Muscle layer of colon (tissue), 2 donors: ENCODE results near the gene FBXO42.
"Not testable (repeated sequence)": the region's sequence is repeated elsewhere in the genome, so short reads cannot be mapped to it uniquely, and the experiment has no call there.

Source experiments
- H3K27ac ChIP-seq: one replicate; pipeline ENCODE4 v1.7.0; 2013; ENCODE audit warnings: low read depth, mild to moderate bottlenecking, low read length, moderate library complexity
- H3K27me3 ChIP-seq, 2 donors: one replicate each; pipeline ENCODE4 v1.7.0; 2013; ENCODE audit warnings: low read length in 2 of 2, mild to moderate bottlenecking in 2 of 2; ENCODE audit not compliant: insufficient read depth in 2 of 2, control insufficient read depth in 1 of 2
- H3K36me3 ChIP-seq: one replicate; pipeline ENCODE4 v1.7.0; 2013; ENCODE audit warnings: mild to moderate bottlenecking, low read length; ENCODE audit not compliant: insufficient read depth
- H3K4me1 ChIP-seq: one replicate; pipeline ENCODE4 v1.7.0; 2013; ENCODE audit warnings: mild to moderate bottlenecking, low read length; ENCODE audit not compliant: insufficient read depth
- H3K4me3 ChIP-seq, 2 donors: one replicate each; pipeline ENCODE4 v1.7.0; 2013; ENCODE audit warnings: low read length in 2 of 2, low read depth in 1 of 2, mild to moderate bottlenecking in 1 of 2, moderate library complexity in 1 of 2
- H3K9ac ChIP-seq: one replicate; pipeline ENCODE4 v1.7.0; 2013; ENCODE audit warnings: low read length
- H3K9me3 ChIP-seq: one replicate; pipeline ENCODE4 v1.7.0; 2013; ENCODE audit warnings: mild to moderate bottlenecking, low read length
- donor health status: abdominal sarcoma.
- donor health status: Adenocarcinoma of cecum.

Gene FBXO42

DNA sequence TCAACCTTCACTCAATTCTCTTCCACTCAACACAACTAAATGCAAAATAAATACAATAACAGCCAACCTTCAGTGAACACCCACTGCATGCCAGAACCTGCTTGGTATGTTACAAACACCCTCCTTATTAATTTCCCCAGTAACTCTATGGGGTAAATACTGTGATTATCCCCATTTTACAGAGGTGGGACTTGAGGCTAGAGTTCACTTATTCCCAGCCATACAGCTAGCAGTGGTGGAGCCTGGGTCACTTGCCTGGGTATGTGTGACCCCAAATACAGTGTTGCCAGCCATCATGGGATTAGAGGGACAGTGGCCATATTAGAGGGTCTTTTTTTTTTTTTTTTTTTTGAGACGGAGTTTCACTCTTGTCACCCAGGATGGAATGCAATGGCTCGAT, 116.9 kb downstream of the FBXO42 start:
- H3K27ac ChIP-seq = no peak overlapping the region

GRCh38 chr1:16233431-16233830, 118.8 kb downstream of the FBXO42 start:
- Histone ChIP-seq H3K27ac (no peak overlapping the region), H3K9ac (no peak overlapping the region), H3K4me1 (peaks cover 15% of the 10 kb centered on the region), H3K27me3 (peaks cover 0 to 3% of the 10 kb centered on the region in 2 donors), H3K9me3 (no peaks in the 10 kb centered on the region), H3K36me3 (no peaks in the 10 kb centered on the region), H3K4me3 (no peak overlapping the region)

More for the DNA sequence above, 116.9 kb downstream of the FBXO42 start:
- Histone ChIP-seq H3K9me3 (no peaks in the 10 kb centered on the region), H3K4me3 (no peak overlapping the region), H3K9ac (no peak overlapping the region), H3K36me3 (no peaks in the 10 kb centered on the region), H3K27me3 (no peaks in the 10 kb centered on the region), H3K4me1 (peaks cover 15% of the 10 kb centered on the region)

- H3K9me3 ChIP-seq = no peaks in the 10 kb centered on the region
- no peak overlapping the region for H3K9ac ChIP-seq
- H3K27me3 ChIP-seq = peaks cover 9 to 14% of the 10 kb centered on the region in 2 donors
- no peak overlapping the region for H3K4me3 ChIP-seq
- no peak overlapping the region for H3K27ac ChIP-seq
- peaks cover 9% of the 10 kb centered on the region for H3K4me1 ChIP-seq
- H3K36me3 ChIP-seq = no peaks in the 10 kb centered on the region
These were observed 120.0 kb downstream of the FBXO42 start for GRCh38 chr1:16232316-16232710.

DNA sequence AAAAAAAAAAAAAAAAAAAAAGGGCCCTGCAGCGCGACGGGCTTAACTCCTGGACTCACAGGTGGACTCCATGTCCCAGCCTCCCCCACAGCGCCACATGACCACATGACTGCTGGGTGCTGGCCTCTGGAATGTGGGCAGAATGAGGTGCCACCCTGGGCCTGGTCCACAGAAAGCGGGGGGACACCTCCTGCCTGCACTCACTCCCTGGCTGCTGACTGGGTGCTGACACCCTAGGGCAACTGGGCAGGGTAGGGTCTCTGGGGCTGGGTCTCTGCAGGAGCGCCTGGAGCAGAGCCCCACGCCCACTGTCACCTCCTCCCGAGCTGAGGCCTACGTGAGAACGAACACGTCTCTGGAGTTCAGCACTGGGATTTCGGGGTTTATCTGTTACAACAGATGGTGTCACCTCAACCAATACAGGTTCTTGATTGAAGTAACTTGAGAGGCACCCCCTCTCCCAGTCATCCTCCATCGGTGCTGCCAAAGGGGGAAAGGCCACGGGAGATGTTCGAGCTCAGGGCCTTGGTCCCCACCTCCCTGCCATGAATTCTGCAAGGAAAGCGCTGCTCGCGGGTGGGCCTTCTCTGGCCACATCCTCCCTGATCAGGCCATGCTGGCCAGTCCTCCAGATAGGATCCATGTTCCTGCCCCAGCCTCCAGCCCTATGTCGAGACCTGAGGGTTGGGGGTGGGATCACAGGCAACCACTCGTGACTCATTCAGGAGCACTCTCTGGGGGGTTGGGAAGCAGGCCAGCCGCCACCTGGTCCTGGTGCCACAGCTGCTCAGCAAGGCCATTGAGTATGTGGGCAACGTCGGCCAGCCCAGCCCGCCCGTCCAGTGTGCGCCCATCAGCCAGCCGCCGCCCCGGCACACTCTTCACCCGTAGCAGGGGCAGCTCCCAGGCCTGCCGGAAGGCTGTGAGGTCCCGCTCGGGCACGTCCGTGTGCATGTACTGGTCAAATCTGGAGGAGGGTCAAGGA, 120.7 kb downstream of the FBXO42 start:
- peaks cover 8% of the 10 kb centered on the region for H3K4me1 ChIP-seq
- peaks cover 15 to 21% of the 10 kb centered on the region in 2 donors for H3K27me3 ChIP-seq
- no peak overlapping the region for H3K9ac ChIP-seq
- no peak overlapping the region for H3K4me3 ChIP-seq
- H3K36me3 ChIP-seq = no peaks in the 10 kb centered on the region
- no peak overlapping the region for H3K27ac ChIP-seq
- H3K9me3 ChIP-seq = no peaks in the 10 kb centered on the region

DNA sequence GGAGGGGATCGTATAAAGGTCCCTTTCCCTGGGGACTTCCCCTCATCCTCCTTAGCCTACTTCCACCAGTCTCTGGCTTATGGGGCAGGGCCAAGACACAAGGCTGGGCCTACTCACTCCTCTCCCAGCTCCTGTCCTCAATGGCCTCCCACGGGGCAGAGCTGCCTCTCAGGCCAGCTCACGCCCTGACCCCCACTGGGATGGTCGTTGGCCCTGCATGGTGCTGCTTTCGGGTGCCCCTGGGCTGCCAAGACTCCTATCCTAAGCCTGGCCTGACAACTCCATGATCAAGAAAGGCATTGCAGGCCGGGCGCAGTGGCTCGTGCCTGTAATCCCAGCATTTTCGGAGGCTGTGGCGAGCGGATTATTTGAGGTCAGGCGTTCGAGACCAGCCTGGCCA, 121.5 kb downstream of the FBXO42 start:
- Histone ChIP-seq H3K4me3 (no peak overlapping the region), H3K9ac (no peak overlapping the region), H3K27ac (no peak overlapping the region), H3K4me1 (no peaks in the 10 kb centered on the region), H3K27me3 (peaks cover 22 to 30% of the 10 kb centered on the region in 2 donors), H3K36me3 (no peaks in the 10 kb centered on the region), H3K9me3 (no peaks in the 10 kb centered on the region)

DNA sequence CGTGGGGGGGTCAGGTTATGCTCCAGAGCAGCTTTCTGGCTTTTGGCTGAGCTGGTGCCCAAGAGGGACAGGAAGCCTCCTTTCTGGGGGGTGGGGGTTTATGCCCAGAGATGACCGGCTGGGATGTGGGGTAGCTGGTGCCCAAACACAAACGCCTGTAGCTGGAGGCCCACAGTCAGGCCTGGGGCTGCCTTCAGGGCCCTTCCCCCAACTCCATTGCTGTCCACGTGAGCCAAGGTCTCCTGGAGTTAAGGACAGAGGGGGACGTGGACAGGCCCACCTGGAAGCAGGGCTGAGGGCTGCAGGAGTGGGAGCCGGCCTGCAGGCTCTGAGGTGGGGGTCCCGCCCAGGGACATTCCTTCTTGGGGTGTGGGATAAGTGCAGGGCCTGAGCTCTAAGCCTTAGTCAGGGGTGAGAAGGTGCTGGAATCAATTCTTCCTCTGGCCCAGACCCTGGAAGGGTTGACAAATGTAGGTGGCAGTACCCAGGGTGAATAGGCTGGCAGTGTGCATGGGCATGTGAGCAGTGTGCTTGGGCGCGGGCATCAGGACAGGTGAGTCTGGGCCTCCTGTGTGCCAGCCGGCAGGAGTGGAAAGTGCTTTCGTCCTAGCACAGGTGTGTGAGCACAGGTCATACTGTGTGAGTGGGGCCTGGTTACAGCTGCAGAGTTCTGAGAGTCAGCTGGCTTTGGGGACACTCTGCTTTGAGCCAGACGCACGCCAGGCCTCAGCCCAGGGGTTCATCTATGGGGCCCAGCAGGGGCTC, 122.1 kb downstream of the FBXO42 start:
- no peak overlapping the region for H3K27ac ChIP-seq
- H3K9ac ChIP-seq = no peak overlapping the region
- no peaks in the 10 kb centered on the region for H3K9me3 ChIP-seq
- H3K4me1 ChIP-seq = no peaks in the 10 kb centered on the region
- H3K4me3 ChIP-seq = no peak overlapping the region
- H3K36me3 ChIP-seq = no peaks in the 10 kb centered on the region
- peaks cover 22 to 30% of the 10 kb centered on the region in 2 donors for H3K27me3 ChIP-seq

GRCh38 chr1:16226490-16227179, 125.6 kb downstream of the FBXO42 start:
- peaks cover 22 to 30% of the 10 kb centered on the region in 2 donors for H3K27me3 ChIP-seq
- no peak overlapping the region for H3K27ac ChIP-seq
- no peaks in the 10 kb centered on the region for H3K9me3 ChIP-seq
- no peak overlapping the region for H3K4me3 ChIP-seq
- no peaks in the 10 kb centered on the region for H3K4me1 ChIP-seq
- H3K9ac ChIP-seq = no peak overlapping the region
- H3K36me3 ChIP-seq = no peaks in the 10 kb centered on the region

DNA sequence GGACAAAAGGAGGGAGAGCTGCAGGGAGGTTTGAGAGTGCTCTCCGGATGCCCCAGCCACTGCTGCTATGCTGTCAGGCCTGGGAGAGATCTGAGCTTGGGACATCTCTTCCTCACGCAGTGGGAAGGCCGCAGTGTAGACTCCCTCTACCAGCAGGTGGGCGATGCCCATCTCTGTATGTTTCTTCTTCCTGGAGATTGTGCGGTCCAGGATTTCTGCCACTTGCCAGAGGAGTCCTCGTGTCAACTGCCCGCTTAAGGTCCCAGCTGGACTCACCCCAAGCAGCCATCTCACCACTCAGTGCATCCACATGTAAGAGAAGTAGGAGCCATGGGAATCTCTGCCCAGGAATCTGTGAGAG, 126.2 kb downstream of the FBXO42 start:
- no peaks in the 10 kb centered on the region for H3K9me3 ChIP-seq
- peaks cover 22 to 30% of the 10 kb centered on the region in 2 donors for H3K27me3 ChIP-seq
- H3K4me3 ChIP-seq = no peak overlapping the region
- no peaks in the 10 kb centered on the region for H3K4me1 ChIP-seq
- no peak overlapping the region for H3K9ac ChIP-seq
- no peaks in the 10 kb centered on the region for H3K36me3 ChIP-seq
- no peak overlapping the region for H3K27ac ChIP-seq

DNA sequence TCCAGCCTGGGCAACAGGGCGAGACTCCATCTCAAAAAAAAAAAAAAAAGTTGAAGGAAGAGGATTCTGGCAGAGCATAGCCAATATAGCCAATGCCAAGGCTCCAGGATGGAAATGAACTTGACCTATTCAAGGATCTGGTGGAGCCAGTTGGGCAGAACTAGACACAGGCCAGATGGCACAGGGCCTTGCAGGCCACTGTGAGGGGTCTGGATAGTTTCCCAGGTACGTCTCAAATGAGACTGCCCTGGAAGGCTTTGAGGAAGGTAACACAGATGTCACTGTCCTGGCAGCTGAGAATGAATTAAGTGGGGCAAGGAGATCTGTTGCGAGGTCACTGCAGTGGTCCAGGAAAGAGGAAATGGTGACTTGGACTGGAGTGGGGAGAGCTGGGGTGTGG, 127.8 kb downstream of the FBXO42 start:
- Histone ChIP-seq H3K36me3 (no peaks in the 10 kb centered on the region), H3K9ac (no peak overlapping the region), H3K27me3 (peaks cover 22 to 30% of the 10 kb centered on the region in 2 donors), H3K9me3 (no peaks in the 10 kb centered on the region), H3K4me3 (no peak overlapping the region), H3K4me1 (no peaks in the 10 kb centered on the region), H3K27ac (no peak overlapping the region)

DNA sequence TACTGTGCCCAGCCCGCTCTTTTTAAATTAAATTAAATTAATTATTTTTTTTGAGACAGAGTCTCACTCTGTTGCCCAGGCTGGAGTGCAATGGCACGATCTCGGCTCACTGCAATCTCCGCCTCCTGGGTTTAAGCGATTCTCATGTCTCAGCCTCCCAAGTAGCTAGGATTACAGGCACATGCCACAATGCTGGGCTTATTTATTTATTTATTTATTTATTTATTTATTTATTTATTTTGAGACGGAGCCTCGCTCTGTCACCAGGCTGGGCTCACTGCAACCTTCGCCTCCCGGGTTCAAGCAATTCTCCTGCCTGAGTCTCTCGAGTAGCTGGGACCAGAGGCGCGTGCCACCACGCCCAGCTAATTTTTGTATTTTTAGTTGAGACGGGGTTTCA, 129.6 kb downstream of the FBXO42 start:
- not testable (repeated sequence) for H3K9ac ChIP-seq, H3K4me1 ChIP-seq, H3K27ac ChIP-seq, H3K36me3 ChIP-seq, H3K9me3 ChIP-seq, H3K4me3 ChIP-seq
- H3K27me3 ChIP-seq = peaks cover 17 to 21% of the 10 kb centered on the region in 2 donors

DNA sequence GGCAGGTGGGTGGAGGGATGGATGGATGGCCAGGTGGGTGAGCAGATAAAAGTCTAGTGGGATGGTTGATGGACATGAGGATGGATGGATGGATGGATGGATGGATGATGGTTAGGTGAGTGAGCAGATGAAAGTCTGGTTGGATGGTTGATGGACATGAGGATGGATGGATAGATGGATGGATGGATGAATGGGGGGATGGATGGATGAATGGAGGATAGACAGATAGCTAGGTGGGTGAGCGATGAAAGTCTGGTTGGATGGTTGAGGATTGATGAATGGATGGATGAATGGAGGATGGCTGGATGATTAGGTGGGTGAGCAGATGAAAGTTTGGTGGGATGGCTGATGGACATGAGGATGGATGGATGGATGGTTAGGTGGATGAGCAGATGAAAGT, 130.8 kb downstream of the FBXO42 start:
- Histone ChIP-seq H3K4me3 (no peak overlapping the region), H3K9ac (no peak overlapping the region), H3K27me3 (peaks cover 6 to 8% of the 10 kb centered on the region in 2 donors), H3K36me3 (no peaks in the 10 kb centered on the region), H3K9me3 (no peaks in the 10 kb centered on the region), H3K4me1 (peaks cover 6% of the 10 kb centered on the region), H3K27ac (no peak overlapping the region)
